HG03342 (cell line): ENCODE measurements around the gene PBX4.

Experiments used
- ATAC-seq: cut with Tn5 transposase; IDR thresholded peaks from one replicate; pipeline ENCODE4 v1.9.1; 2021; ENCODE audit warnings: mild to moderate bottlenecking, moderate library complexity; ENCODE audit not compliant: unreplicated experiment

PBX4 gene

DNA sequence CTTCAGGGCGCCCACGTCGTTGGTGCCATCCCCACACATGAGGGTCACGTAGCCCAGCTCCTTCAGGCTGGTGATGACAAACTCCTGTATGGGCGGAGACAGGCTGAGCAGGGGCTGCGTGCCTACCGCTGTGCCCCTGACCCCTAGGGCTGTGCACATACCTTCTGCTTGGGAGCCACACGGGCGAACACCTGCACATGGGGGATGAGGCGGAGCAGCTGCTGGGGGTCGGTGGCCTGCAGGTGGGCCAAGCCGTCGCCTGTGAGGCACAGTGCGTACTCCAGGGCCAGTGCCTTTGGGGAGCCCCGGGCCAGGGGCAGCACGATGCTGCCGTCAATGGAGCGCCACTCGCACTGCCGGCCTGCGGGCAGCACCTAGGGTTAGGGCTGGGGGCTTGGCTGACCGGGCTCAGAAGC, 31.1 kb upstream of the PBX4 start:
- no peak for ATAC-seq

DNA sequence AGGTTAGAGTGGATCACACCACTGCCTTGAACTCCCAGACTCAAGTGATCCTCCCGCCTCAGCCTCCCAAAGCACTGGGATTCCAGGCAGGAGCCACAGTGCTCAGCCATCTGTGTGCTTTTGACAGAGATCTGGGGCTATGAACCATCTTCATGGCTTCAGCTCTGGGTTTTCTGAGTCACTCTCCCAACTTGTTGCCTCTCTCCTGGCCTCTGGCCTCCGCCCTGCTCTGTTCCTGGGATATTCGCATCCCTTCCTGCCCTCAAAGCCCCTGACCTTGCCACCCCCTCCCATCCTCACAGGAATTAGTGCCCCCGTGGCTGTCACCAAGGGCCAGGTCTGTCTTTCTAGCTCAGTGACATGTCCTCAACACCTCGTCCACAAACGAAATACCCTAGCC, 30.7 kb upstream of the PBX4 start:
- ATAC-seq, result no peak

- ATAC-seq, result no peak
Observed at GRCh38 chr19:19647037-19647835, 28.7 kb upstream of the PBX4 start.

GRCh38 chr19:19645233-19645870, 26.9 kb upstream of the PBX4 start:
- ATAC-seq, result no peak

DNA sequence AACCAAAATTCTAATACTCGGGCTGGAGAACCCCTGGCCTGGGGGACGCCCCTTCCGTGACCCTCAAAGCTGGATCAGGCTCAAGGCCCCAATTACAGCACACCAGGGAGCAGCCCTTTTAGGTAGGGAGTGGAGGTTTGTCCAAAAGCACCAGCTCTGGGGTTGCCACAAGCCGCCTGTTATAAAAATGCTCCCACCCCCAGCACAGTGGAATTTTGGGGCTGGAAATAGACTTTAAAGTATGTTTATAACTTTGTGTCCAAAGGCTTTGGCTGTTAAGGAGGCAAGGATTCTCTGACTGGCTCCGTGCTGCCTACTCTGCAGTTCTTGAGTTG, 25.5 kb upstream of the PBX4 start:
- ATAC-seq, result no peak

DNA sequence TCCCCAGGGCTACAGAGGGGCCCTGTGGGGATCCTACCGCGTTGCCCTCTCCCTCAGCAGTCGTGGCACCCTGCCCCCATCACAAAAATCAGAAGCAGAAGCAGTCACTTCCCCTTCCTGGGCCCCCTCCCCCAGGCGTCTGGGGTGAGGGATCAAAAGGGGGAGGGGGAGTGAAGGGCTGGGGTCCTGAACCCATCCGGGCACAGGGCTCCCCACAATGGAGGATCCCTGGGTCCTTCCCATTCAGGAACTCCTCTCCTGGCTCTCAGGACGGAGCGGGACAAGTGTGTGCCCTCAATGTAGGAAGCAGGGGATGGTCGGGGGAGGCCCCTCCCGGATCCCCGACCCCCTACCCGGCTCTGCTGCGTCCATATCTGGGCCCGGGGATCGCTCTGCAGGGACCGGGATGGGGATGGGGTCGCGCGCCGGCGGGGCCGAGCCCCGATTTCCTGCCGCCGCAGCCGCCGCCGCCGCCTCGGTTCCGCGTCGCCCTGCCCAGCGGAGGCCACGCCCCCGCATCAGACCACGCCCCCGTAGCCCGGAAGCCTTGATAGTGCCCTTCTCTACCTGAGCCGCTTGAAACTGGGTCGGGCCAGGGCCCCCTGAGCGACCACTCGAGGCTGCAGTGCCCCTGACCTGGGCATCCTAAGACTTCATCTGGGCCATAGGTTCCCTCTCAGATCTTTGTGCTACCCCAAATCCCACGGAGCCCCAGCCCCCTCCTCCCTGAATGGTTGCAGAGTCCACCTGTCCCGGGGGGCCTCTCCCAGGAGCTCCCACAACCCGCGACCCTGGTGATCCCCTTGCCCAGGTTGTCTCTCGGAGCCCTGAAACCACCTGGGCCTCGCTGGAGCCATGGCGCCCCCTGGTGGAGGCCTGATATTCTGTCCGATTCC, 24.9 kb upstream of the PBX4 start, which contains the start of gene GMIP:
GMIP (minus strand) TSS at position 500 of the 896 bp plus-strand sequence; CDS start at position 372, 128 bp downstream.
- ATAC-seq, result peak; percentile 60

- ATAC-seq, result no peak
Observed at GRCh38 chr19:19642506-19643157, 24.1 kb upstream of the PBX4 start.

DNA sequence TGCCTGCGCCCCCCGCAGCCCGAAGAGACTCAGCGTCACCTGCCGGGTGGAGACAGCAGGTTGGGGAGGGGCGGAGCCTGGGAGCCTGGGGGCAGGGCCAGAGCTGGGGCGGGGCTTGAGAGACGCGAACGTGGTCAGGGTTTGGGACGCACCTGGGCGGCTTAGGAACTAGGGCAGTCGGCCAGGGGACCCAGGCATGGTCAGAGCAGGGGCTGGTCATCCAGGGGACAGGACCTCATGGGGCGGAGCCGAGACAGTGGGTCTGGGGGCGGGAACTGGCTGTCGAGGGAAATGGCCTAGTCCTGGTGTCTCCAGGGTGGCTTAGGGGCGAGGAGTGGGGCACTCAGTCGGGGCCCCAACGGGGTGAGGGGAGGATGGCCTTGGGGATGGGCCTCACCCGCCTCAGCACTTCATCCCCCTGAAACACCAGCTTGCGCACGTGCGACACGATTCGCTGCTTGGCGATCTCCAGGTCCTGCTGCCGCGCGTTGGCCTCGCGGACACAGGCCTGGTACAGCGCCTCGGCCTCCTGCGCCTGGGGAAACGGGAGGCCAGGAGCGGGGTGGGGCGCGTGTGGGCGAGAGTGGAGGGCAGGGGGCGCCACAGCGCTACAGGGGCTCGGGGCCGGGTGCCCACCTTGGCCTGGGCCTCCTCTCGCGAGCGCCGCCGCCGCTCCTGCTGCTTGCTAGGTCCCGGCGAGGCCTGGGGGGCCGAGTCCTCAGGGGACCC, 19.2 kb upstream of the PBX4 start:
- no peak for ATAC-seq

- ATAC-seq, result no peak
Observed at GRCh38 chr19:19637186-19637522, 18.7 kb upstream of the PBX4 start.

GRCh38 chr19:19636573-19637185, 18.2 kb upstream of the PBX4 start:
- no peak for ATAC-seq

DNA sequence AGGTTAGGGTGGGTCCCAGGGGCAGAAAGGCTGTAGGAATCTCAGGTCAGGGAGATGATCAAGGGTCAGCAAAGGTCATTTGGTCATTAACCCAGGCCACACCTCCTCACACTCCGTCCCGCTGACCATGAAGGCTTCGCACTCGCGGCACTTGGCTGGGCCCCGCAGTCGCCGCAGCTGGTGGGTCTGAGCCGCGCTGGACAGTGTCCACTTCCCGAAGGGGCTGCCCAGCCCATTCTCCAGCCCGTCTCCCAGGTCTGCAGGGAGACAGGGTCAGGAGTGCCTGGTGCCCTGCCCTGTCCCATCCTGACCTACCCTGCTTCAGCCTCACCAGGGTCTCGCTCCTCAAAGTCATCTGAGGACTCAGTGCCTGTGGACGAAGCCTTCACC, 16.8 kb upstream of the PBX4 start:
- ATAC-seq, result no peak

- ATAC-seq, result no peak
Observed at GRCh38 chr19:19634516-19635312, 16.2 kb upstream of the PBX4 start.

DNA sequence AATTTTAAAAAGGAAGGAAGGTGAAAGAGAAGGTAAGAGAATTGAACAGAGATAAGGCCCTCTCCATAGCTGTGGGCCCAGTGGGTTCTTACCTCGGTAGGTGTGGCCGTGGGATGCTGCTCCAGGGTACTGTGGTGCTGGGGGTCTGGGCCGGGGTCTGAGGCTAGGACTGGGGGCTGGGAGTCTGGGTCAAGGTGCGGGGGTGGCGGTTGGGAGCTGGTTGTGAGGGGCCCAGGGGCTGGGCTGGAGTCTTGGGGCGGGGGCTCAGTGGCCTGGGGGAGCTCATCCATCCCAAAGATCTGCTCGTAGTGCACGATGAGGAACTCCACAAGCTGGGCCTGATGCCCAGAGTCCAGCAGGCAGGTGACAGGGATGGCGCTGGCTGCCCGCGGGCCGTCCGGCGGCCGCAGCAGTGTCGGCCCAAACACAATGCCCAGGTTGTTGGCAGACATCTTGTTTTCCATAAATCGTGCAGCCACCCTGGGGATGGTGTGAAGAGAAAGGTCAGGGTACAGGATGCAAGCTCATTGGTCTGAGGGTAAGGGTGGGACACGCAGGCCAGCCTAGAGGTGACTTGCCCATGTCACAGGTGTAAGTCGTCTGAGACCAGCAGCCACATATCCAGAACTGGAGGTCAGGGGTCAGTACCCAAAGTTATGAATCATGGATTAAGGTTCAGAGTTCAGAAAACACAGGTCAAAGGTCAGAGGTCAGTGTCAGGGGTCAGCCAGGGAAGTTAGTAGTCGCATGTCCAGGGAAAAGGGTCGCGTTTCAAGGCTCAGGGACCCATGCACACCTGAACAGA, 15.4 kb upstream of the PBX4 start:
- ATAC-seq, result no peak

- ATAC-seq, result no peak
Observed at GRCh38 chr19:19632661-19633060, 14.2 kb upstream of the PBX4 start.

GRCh38 chr19:19631346-19631745, 12.9 kb upstream of the PBX4 start:
- ATAC-seq, result no peak

DNA sequence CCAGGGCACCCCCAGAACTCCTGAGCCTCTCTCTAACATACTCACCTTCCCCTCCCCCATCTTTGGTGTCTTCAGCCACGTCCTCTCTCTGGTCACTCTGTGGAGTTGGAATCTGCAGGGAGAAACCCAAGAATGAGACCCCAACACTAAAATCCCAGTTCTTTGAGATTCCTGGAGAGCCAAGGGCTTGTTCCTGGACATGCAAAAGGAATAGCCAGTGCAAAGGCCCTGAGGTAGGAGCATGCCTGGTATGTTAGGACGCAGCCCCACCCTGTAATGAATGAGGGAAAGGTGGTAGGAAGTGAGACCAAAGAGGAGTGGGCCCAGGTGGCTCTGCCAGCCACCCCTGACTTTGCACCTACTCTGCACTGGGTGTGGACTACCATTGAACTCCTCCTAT, 11.9 kb upstream of the PBX4 start:
- ATAC-seq, result no peak

GRCh38 chr19:19630062-19630414, 11.6 kb upstream of the PBX4 start:
- no peak for ATAC-seq

- ATAC-seq, result no peak
Observed at GRCh38 chr19:19628501-19629134, 10.1 kb upstream of the PBX4 start.
